Measurements from ENCODE around the gene NOC4L.

DNA sequence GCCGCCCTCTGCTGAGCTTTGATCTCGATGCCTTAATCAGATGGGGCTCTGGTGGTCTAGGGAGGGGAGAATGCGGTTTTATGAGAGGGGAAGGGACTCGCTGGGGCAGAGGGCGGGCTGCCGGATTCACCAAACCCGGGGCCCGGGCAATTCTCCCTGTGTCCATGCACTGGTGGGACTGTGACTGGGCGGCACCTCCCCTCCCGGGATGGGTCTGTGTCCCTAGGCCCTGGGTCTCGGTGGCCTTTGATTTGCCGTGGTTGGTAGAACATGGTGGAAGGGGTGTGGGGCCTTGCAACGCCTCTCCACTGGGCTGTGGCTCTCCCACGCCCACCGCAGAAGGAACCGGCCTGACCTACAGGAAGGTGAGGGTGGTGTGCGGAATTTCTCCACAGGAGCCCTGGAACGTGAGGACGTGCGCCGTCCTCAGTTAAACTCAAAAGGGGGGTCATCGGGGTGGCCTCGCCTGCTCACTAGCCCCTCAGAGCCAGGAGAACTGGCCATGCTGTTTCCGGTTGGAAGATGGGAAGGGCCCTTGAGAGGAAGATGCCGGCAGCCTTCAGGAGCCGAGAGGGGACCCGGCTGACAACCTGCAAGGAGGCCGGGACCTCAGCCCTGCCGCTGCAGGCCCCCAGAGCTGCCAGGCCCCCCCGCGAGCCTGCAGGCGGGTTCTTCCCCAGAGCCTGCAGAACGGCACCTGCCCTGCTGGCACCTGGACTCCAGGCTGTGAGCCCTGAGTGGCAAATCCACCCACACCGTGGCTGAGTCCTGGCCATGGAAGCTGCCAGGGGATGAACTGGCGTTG is 43.6 kb downstream of the NOC4L start:
- TF ChIP-seq, protein P1, sequence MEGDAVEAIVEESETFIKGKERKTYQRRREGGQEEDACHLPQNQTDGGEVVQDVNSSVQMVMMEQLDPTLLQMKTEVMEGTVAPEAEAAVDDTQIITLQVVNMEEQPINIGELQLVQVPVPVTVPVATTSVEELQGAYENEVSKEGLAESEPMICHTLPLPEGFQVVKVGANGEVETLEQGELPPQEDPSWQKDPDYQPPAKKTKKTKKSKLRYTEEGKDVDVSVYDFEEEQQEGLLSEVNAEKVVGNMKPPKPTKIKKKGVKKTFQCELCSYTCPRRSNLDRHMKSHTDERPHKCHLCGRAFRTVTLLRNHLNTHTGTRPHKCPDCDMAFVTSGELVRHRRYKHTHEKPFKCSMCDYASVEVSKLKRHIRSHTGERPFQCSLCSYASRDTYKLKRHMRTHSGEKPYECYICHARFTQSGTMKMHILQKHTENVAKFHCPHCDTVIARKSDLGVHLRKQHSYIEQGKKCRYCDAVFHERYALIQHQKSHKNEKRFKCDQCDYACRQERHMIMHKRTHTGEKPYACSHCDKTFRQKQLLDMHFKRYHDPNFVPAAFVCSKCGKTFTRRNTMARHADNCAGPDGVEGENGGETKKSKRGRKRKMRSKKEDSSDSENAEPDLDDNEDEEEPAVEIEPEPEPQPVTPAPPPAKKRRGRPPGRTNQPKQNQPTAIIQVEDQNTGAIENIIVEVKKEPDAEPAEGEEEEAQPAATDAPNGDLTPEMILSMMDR (IDR thresholded peaks at IDR 0.05), result no peak
- no peak for TF ChIP-seq POLR2A (IDR thresholded peaks at IDR 0.05)

All from body of pancreas (tissue), 4 donors.